Effector CD8-positive, alpha-beta T cell (primary cell): ENCODE results near the gene FRAS1.

Experiments used
- DNase-seq: peaks from one replicate; lab custom pipeline; 2025; lab: John Stamatoyannopoulos, UW

Gene FRAS1

DNA sequence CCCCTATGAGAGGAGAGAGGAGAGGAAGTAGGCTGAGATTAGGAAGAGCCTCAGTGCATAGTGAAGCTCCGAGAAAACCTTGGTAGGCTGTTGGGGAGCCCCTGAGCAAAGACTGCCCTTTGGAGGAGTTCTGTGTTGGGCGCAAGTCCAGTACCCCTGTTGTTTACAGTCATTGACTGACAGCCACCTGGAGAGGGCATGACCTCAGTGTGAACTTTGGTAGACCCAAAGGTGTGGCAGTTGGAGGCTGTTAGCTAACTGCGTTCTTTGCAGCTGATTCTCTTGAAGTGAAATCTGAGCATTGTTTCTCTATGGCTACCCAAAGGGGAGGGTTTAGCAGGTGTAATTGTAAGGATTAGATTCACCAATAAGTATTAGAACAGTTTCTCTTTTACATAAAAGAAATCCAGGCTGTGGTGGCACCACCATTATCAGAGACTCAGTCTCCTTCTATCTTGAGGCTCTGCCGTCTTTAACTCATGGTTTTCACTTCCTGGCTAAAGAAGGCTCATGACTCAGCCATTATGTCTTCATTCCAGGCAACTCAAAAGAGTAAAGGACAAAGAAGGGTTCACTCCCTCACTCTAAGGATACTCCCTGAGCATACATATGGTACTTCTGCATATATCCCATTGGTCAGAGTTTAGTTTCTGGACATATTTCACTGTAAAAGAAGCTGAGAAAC lies 527.9 kb downstream of the FRAS1 start:
- DNase-seq = no peak

DNA sequence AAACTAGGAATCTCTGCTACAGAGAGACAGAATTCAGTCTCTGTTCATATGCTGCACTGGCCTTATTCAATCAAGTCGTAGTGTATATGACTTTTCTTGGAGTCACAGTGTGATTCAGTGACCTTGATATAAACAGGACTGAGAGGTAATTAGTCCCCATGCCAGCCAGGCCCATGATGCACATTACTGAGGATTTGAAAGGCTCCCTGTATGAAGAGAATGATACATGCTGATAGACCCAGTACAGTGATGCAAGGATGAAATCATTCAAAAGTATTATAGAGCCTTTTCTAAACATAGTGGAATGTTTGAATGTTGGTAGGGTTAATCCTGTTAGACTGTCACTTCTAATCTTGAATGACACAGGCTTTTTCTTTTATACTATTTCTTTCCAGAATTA lies 528.5 kb downstream of the FRAS1 start:
- no peak for DNase-seq

DNA sequence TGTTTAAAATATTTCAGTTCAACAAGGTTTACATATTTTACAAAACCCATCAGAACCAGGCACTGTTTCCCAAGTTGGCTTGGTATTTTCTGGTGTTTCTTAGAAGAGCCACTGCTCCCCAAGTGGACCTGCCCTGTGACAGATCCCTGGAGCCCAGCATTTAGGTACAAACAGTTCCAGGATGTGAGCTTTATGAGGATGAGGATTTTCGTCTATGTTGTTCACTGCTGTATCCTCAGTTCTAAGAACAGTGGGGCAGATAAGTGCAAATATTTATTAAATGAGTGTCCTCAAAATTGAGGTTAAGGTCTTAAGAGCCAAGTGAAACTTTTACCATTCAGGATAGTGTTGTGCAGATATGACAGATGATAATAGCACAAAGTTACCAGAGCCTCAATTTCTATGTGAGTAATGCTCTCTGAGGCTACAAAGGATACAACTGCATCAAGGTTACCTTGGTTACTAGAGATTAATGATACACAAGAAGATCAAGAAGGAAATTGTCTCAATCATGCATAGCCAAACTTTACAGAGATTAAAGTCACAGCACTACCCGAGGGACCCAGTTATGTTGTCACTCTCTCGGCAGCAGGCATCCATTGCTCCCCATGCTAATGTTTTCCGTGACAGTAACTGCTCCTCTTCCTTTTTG lies 531.9 kb downstream of the FRAS1 start:
- DNase-seq = no peak

DNA sequence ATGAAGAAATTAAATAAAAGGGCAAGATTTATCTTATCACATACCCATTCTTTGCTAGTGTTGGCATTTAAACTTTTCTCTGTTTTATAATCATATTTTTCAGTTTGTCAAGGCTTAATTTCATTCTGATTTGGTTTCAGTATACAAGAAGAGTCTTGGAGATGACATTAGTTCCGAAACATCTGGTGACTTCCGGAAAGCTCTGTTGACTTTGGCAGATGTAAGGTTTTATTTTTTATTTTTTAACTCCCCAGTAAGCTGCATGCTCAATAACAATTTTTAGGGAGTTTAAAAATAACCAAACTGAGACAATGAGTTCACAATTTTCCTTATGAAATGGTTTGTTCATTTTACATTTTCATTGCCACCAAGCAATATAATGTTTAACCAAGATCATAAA lies 534.3 kb downstream of the FRAS1 start:
- DNase-seq = no peak

DNA sequence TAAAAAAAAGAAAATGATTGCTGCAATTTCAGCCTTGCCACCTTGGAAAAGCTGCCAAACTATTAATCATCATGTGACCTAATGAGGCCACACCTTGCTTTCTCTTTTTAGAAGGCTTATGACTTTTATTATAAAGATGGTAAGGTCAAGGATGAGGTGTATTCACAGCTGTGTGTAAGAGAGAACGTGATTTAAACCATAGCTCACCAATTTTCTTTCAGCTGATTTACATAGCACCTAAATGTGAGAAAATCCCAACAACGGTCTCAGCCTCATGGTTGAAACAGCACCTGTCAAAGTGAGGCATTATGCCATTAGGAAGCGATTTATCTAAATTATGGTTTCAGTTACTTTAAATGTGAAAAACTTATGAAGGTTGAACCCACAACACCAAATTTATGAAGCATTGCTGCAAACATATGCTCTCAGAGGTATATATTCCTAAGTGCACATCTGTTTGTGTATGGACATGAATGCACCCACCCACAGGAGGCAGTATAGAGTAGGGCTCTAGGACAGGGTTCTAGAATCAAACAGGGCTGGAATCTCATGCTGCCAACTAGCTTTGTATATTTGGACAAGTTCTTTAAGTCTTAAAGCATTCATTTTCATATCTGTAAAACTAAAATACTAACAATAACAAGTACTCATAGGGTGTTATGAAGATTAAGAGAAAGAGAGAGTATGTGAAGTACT lies 535.1 kb downstream of the FRAS1 start:
- DNase-seq = no peak
